ENCODE data around the gene TBC1D23.
"Not testable (repeated sequence)": the region's sequence is repeated elsewhere in the genome, so short reads cannot be mapped to it uniquely, and the experiment has no call there.

TBC1D23 gene

GRCh38 chr3:100260685-100261484 lies at the start of gene TBC1D23:
TBC1D23 (plus strand) TSS chr3:100260992; CDS start chr3:100261019, 27 bp downstream.
- DNase-seq = peak; percentile 96

- DNase-seq = no peak
Observed at GRCh38 chr3:100213891-100214573, 46.8 kb upstream of the TBC1D23 start.

GRCh38 chr3:100214574-100214964 lies 46.2 kb upstream of the TBC1D23 start:
- no peak for DNase-seq

GRCh38 chr3:100216713-100217112 lies 44.1 kb upstream of the TBC1D23 start:
- no peak for DNase-seq

GRCh38 chr3:100221159-100221558 lies 39.6 kb upstream of the TBC1D23 start:
- DNase-seq = no peak

- no peak for DNase-seq
Observed at GRCh38 chr3:100225193-100225592, 35.6 kb upstream of the TBC1D23 start.

GRCh38 chr3:100225883-100226282 lies 34.9 kb upstream of the TBC1D23 start:
- no peak for DNase-seq

GRCh38 chr3:100226712-100227429 lies 33.9 kb upstream of the TBC1D23 start:
- DNase-seq = no peak

GRCh38 chr3:100227511-100227921 lies 33.3 kb upstream of the TBC1D23 start:
- no peak for DNase-seq

- DNase-seq = no peak
Observed at GRCh38 chr3:100228247-100228646, 32.5 kb upstream of the TBC1D23 start.

- not testable (repeated sequence) for DNase-seq
Observed at GRCh38 chr3:100229188-100229587, 31.6 kb upstream of the TBC1D23 start.

- no peak for DNase-seq
Observed at GRCh38 chr3:100230710-100231109, 30.1 kb upstream of the TBC1D23 start.

- no peak for DNase-seq
Observed at GRCh38 chr3:100231668-100232067, 29.1 kb upstream of the TBC1D23 start.

GRCh38 chr3:100234364-100234763 lies 26.4 kb upstream of the TBC1D23 start:
- DNase-seq = no peak

- no peak for DNase-seq
Observed at GRCh38 chr3:100238599-100238998, 22.2 kb upstream of the TBC1D23 start.

GRCh38 chr3:100242471-100242870 lies 18.3 kb upstream of the TBC1D23 start:
- DNase-seq = not testable (repeated sequence)

GRCh38 chr3:100244264-100244663 lies 16.5 kb upstream of the TBC1D23 start:
- no peak for DNase-seq

GRCh38 chr3:100245136-100245535 lies 15.7 kb upstream of the TBC1D23 start:
- no peak for DNase-seq

- no peak for DNase-seq
Observed at GRCh38 chr3:100245927-100246326, 14.9 kb upstream of the TBC1D23 start.

- no peak for DNase-seq
Observed at GRCh38 chr3:100246999-100247398, 13.8 kb upstream of the TBC1D23 start.

- no peak for DNase-seq
Observed at GRCh38 chr3:100252001-100252400, 8.8 kb upstream of the TBC1D23 start.

GRCh38 chr3:100254168-100254777 lies 6.5 kb upstream of the TBC1D23 start:
- DNase-seq = peak; percentile 45

GRCh38 chr3:100256731-100257151 lies 4.1 kb upstream of the TBC1D23 start:
- DNase-seq = no peak
